ENCODE measurements around the gene SHANK3. TPM values are rescaled to one million over a fixed set of nuclear protein-coding genes. Genes with fewer than 3 reads are reported as not detected.
A peak's percentile ranks its signal among the peaks of the same experiment; 100 is the strongest.

SHANK3 gene
- total and polyA plus RNA-seq, 2 of the 8 experiments (the other 6 are each of a cell fraction or from before 2014, with no cell fraction given), result 1.5 to 6.0 TPM

DNA sequence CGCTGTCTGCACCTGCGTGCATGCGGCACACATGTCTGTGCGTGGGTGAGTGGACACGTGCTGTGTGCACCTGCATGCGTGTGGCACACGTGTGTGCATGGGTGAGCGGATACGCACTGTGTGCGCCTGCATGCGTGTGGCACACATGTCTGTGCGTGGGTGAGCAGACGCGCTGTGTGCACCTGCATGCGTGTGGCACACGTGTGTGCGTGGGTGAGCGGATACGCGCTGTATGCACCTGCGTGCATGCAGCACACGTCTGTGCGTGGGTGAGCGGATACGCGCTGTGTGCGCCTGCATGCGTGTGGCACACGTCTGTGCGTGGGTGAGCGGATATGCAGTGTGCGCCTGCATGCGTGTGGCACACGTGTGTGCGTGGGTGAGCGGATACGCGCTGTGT lies 38.3 kb downstream of the SHANK3 start:
- Histone ChIP-seq H3K27me3 (replicated peaks in 1 of 4; ENCODE audit: control insufficient read depth in 3 of 4, extremely low read depth in 1 of 4, insufficient read depth in 3 of 4, low read length in 3 of 4) (no peaks in the 10 kb centered on the region; a peak in 1 of 7 replicates), H4K20me1 (replicated peaks in 1 of 2; ENCODE audit: control insufficient read depth in 1 of 2, insufficient read depth in 2 of 2, low read length in 2 of 2) (peaks cover 4 to 13% of the 10 kb centered on the region in 2 experiments), H2BK120ac (replicated peaks; ENCODE audit: low read depth, low read length) (no peak overlapping the region), H3K79me1 (ENCODE audit: low read depth, low read length) (no peaks in the 10 kb centered on the region), H3K23me2 (ENCODE audit: low read depth, low read length) (no peaks in the 10 kb centered on the region), H3K23ac (ENCODE audit: insufficient read length) (no peak overlapping the region), H3K4me1 (replicated peaks in 1 of 4; ENCODE audit: control insufficient read depth in 3 of 4, insufficient read depth in 4 of 4, low read length in 3 of 4) (no peaks in the 10 kb centered on the region), H2BK15ac (ENCODE audit: low read length) (no peak overlapping the region), H2AK5ac (ENCODE audit: low read depth, low read length) (peak overlapping the region; percentile 25; the same call in 1 of the 2 replicates), H4K8ac (ENCODE audit: extremely low read depth, insufficient read depth, low read length) (no peak overlapping the region; the same call in 1 of the 2 replicates), H3K4ac (replicated peaks; ENCODE audit: insufficient read length, low read depth, low read length) (no peak overlapping the region), H4K5ac (ENCODE audit: insufficient read length, low read depth, low read length) (no peak overlapping the region), H2BK12ac (ENCODE audit: low read depth, low read length) (peak overlapping the region; percentile 84; the same call in 1 of the 2 replicates), H3K4me3 (ENCODE audit: extremely low read depth in 1 of 4, insufficient read depth in 2 of 4, low read depth in 3 of 4, low read length in 4 of 4) (no peak overlapping the region), H3K36me3 (ENCODE audit: control insufficient read depth in 2 of 4, insufficient read depth in 4 of 4, low read length in 3 of 4) (no peaks in the 10 kb centered on the region), H3K56ac (replicated peaks; ENCODE audit: insufficient read length, low read depth, low read length) (no peak overlapping the region), H4K91ac (replicated peaks; ENCODE audit: insufficient read length, low read length) (no peak overlapping the region), H2BK5ac (ENCODE audit: low read depth, low read length) (0 out of 2 replicates have a peak overlapping the region, but pooled peaks have one; percentile 78), H3K27ac (ENCODE audit: low read depth, low read length) (no peak overlapping the region), H3K14ac (ENCODE audit: insufficient read length) (no peak overlapping the region), H3K18ac (ENCODE audit: extremely low read depth, low read length) (no peak overlapping the region), H3K4me2 (ENCODE audit: insufficient read depth in 1 of 2, low read depth in 2 of 2, low read length in 2 of 2) (no peak overlapping the region), H3K9ac (replicated peaks in 1 of 4; ENCODE audit: extremely low read depth in 1 of 4, low read depth in 3 of 4, low read length in 3 of 4) (no peak overlapping the region), H3K9me3 (ENCODE audit: insufficient read depth in 2 of 2, low read depth in 1 of 2, low read length in 1 of 2) (no peaks in the 10 kb centered on the region), H2BK20ac (ENCODE audit: low read length) (no peak overlapping the region), H2AFZ (ENCODE audit: low read length) (no peak overlapping the region), H3K79me2 (ENCODE audit: control insufficient read depth in 1 of 2, insufficient read depth in 2 of 2, low read length in 2 of 2) (no peaks in the 10 kb centered on the region)
- FAIRE-seq, result no peak
- 93% methylated on average over 38 of the region's 38 CpGs; no CpG with 5 or more reads in 1 of the 2 experiments for WGBS, 2 experiments (ENCODE audit: extremely low coverage in 1 of 2, insufficient coverage in 1 of 2, insufficient read length in 1 of 2, insufficient replicate concordance in 2 of 2, low coverage in 1 of 2, low lambda C conversion rate in 2 of 2, missing lambda C conversion rate in 1 of 2)
- ChIA-PET CTCF (ENCODE audit: partially characterized antibody) (no interaction called here), POLR2A (ENCODE audit: partially characterized antibody) (no interaction called here)
- no peak for DNase-seq (ENCODE audit: low read depth in 1 of 2, low spot score in 2 of 2)
- no peak for TF ChIP-seq SRF (IDR thresholded peaks at IDR 0.05; ENCODE audit: low read depth, low read length)
- no peak for TF ChIP-seq NANOG (IDR thresholded peaks at IDR 0.05; ENCODE audit: insufficient read depth, low read depth, low read length, poor library complexity, severe bottlenecking)
- no peak for TF ChIP-seq SP4 (IDR thresholded peaks at IDR 0.05; ENCODE audit: low read length)
